GM18517 (cell line): Measurements from ENCODE around the gene CATSPERE.
A peak's percentile ranks its signal among the peaks of the same experiment; 100 is the strongest.
"Not testable (repeated sequence)": the region's sequence is repeated elsewhere in the genome, so short reads cannot be mapped to it uniquely, and the experiment has no call there.

Experiments used
- ATAC-seq: cut with Tn5 transposase; IDR thresholded peaks from one replicate; pipeline ENCODE4 v1.9.1; 2021; ENCODE audit warnings: mild to moderate bottlenecking, moderate library complexity; ENCODE audit not compliant: unreplicated experiment

CATSPERE gene

GRCh38 chr1:244661569-244662312 lies 200.7 kb downstream of the CATSPERE start:
- not testable (repeated sequence) for ATAC-seq

GRCh38 chr1:244662599-244662998 lies 201.5 kb downstream of the CATSPERE start:
- ATAC-seq = no peak

GRCh38 chr1:244664353-244664752 lies 203.3 kb downstream of the CATSPERE start:
- ATAC-seq = no peak

- peak; percentile 88 for ATAC-seq
Observed at GRCh38 chr1:244665771-244666217, 204.7 kb downstream of the CATSPERE start.

GRCh38 chr1:244666672-244667418 lies 205.8 kb downstream of the CATSPERE start:
- not testable (repeated sequence) for ATAC-seq

- no peak for ATAC-seq
Observed at GRCh38 chr1:244667797-244668196, 206.7 kb downstream of the CATSPERE start.

- ATAC-seq = no peak
Observed at GRCh38 chr1:244672946-244673682, 212.0 kb downstream of the CATSPERE start.

- ATAC-seq = no peak
Observed at GRCh38 chr1:244674446-244674845, 213.4 kb downstream of the CATSPERE start.

GRCh38 chr1:244675167-244675566 lies 214.1 kb downstream of the CATSPERE start:
- ATAC-seq = no peak

GRCh38 chr1:244678697-244679096 lies 217.6 kb downstream of the CATSPERE start:
- ATAC-seq = no peak

GRCh38 chr1:244680667-244681066 lies 219.6 kb downstream of the CATSPERE start:
- no peak for ATAC-seq

- ATAC-seq = not testable (repeated sequence)
Observed at GRCh38 chr1:244682087-244682486, 221.0 kb downstream of the CATSPERE start.
